ENCODE results near the gene TSPEAR.
"Not testable (repeated sequence)": the region's sequence is repeated elsewhere in the genome, so short reads cannot be mapped to it uniquely, and the experiment has no call there.

TSPEAR gene

DNA sequence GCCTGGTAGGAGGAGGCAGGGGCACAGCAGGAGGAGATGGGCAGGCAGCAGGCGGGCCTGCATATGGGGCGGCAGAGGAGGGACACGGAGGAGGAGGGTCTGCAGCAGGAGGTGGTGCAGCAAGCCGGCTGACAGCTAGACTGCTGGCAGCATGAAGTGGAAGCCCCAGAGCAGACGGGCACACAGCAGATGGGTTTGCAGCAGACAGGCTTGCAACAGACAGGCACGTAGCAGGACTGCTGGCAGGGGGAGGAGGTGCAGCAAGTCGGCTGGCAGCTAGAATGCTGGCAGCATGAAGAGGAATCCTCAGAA, 131.6 kb downstream of the TSPEAR start:
- no peak for DNase-seq

- DNase-seq, result no peak
These were observed 132.1 kb downstream of the TSPEAR start for GRCh38 chr21:44579056-44579832.

- DNase-seq, result no peak
These were observed 132.9 kb downstream of the TSPEAR start for GRCh38 chr21:44578371-44579055.

GRCh38 chr21:44576025-44576420, 135.3 kb downstream of the TSPEAR start:
- no peak for DNase-seq

DNA sequence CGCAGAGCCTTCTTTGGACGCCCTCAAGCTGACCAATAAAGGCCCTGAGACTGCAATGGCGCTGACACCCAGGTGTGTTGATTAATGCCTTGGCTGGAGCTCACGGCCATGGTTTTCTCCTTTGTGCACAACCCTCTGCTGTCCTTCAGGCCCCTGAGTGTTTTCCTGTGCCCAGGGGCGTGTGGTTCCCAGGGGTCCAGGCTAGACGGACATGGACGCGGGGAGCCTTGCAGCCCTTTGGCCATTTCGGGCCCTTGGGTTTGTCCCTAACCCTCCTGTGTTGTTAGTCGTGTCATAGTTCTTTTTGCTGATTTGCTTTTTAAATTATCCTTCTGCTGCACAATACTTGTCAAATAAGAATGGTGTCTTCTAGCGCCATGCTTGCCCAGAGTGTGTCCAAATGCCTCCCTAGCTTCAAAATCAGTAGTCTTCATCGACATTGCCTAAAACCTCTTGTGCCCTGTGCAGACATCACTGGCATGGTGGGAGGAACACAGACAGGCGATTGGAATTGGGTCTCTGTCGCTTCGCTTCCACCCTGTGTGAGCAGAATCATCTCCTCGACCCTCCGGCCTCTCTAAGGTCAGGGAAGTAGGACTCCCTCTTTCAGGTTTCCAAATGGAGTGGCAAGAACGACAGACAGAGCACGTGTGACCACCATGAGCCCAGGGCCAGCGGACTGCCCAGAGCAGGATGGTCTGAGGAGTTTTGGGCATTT, 135.9 kb downstream of the TSPEAR start:
- no peak for DNase-seq

DNA sequence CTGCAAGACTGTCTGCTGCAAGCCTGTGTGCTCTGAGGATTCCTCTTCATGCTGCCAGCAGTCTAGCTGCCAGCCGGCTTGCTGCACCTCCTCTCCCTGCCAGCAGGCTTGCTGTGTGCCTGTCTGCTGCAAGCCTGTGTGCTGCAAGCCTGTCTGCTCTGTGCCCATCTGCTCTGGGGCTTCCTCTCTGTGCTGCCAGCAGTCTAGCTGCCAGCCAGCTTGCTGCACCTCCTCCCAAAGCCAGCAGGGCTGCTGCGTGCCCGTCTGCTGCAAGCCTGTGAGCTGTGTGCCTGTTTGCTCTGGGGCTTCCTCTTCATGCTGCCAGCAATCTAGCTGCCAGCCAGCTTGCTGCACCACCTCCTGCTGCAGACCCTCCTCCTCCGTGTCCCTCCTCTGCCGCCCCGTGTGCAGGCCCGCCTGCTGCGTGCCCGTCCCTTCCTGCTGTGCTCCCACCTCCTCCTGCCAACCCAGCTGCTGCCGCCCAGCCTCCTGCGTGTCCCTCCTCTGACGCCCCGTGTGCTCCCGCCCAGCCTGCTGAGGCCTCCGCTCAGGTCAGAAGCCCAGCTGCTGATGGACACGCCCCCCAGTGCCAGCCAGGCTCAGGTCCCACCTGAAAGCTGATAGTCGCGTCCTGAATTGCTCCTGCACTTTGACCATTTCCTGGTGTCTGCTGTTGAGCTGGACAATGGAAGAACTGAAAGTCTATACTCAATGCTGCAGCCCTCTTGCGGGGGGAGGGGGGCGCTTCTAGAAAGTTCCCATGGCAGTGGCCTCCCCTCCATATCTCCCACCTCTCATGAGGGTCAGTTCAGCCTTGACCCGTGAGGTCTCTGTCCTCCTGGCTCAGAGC, 136.7 kb downstream of the TSPEAR start:
- DNase-seq, result no peak

DNA sequence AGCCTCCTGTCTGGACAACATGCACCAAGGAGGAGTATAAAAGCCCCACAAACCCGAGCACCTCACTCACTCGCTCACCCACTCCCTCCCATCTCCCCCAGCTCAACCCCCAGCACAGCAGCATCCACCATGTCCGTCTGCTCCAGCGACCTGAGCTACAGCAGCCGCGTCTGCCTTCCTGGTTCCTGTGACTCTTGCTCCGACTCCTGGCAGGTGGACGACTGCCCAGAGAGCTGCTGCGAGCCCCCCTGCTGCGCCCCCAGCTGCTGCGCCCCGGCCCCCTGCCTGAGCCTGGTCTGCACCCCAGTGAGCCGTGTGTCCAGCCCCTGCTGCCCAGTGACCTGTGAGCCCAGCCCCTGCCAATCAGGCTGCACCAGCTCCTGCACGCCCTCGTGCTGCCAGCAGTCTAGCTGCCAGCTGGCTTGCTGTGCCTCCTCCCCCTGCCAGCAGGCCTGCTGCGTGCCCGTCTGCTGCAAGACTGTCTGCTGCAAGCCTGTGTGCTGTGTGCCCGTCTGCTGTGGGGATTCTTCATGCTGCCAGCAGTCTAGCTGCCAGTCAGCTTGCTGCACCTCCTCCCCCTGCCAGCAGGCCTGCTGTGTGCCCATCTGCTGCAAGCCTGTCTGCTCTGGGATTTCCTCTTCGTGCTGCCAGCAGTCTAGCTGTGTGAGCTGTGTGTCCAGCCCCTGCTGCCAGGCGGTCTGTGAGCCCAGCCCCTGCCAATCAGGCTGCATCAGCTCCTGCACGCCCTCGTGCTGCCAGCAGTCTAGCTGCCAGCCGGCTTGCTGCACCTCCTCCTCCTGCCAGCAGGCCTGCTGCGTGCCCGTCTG, 137.5 kb downstream of the TSPEAR start, which contains the start of gene KRTAP10-4:
KRTAP10-4 (plus strand) TSS at position 100 of the 827 bp plus-strand sequence; CDS start at position 130, 30 bp downstream.
- not testable (repeated sequence) for DNase-seq

DNA sequence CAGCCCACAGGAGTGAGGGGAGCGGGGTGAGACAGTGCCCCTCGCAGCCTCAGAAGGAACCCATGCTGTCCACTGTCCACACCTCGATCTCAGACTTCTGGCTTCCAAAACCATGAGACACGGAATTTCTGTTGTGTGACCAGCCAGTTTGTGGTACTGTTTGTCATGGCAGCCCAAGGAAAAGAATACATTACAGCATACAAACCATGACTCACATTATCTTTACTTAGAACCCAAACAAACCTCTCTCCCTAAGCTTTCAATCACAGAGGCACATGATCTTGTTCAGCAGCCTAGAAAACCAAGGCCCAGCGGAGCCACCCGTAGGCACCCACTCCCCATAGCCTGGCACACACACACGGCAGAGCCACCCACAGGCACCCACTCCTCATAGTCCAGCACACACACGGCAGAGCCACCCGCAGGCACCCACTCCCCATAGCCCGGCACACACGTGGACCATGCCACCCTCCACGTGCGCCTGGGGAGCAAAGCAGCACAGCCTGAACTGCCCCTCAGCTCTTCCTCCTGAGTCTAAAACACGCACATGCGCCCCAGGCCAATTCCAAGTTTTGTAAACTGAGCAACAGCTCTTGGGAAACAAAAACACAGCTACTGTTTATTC, 138.3 kb downstream of the TSPEAR start:
- DNase-seq, result no peak

DNA sequence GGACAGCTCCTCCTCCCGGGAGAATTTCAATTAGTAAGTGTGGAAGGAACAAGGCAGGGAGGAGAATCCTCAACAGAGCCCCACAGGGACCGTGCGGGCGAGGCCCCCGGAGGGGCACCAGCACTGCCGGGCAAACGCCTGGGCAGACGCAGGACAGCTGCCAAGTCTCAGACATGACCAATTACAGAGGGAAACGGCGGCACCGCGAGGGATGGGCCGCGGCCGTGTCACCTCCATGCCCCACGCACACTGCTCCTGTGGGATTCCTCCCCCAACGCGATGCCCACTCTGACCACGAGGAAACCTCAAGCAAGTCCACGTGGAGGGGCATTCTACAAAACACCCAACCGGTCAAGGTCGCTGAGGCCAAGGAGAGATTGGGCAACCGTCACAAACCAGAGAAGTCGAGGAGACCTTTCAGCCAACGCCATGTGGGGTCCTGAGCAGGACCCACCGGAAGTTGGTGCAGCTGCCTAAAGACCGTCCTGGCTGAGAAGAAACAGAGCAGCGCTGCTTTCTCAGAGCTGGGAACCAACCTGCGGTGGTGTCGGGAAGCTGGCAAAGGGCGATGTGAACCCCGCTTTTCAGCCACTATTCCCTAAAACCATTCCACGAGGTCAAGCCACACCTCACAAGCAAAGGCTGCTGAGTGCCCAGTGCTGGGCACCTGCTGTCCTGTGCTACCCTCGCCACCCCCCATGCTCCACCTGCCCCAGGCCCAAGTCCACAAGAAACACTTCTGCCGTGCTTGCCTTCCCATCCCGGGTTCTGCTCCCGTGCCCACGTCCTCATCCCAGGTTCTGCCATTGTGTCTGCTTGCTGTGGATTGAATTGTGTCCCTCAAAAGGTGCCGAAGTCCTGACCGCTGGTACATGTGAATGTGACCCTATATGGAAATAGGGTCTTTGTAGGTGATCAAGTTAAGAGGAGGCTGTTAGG, 139.3 kb downstream of the TSPEAR start:
- DNase-seq, result no peak

DNA sequence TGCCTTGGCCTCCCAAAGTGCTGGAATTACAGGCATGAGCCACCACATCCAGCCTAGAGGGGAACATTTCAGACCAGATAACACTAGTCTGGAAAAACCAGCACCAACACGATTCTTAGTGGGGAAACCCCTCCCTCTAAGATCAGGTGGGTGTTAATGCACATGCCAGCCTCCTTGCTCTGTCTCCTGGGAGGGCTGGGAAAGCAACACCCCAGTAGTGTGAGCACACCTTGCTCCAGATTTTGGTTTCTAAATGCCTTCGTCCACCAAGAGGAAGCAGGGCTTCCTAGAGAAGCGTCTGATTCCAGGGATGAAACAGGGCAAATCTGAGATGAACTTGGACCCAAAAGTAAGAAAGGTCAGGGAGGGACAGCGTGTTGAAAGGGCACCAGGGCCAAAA, 140.1 kb downstream of the TSPEAR start:
- no peak for DNase-seq

GRCh38 chr21:44569861-44570517, 141.4 kb downstream of the TSPEAR start:
- DNase-seq, result no peak

DNA sequence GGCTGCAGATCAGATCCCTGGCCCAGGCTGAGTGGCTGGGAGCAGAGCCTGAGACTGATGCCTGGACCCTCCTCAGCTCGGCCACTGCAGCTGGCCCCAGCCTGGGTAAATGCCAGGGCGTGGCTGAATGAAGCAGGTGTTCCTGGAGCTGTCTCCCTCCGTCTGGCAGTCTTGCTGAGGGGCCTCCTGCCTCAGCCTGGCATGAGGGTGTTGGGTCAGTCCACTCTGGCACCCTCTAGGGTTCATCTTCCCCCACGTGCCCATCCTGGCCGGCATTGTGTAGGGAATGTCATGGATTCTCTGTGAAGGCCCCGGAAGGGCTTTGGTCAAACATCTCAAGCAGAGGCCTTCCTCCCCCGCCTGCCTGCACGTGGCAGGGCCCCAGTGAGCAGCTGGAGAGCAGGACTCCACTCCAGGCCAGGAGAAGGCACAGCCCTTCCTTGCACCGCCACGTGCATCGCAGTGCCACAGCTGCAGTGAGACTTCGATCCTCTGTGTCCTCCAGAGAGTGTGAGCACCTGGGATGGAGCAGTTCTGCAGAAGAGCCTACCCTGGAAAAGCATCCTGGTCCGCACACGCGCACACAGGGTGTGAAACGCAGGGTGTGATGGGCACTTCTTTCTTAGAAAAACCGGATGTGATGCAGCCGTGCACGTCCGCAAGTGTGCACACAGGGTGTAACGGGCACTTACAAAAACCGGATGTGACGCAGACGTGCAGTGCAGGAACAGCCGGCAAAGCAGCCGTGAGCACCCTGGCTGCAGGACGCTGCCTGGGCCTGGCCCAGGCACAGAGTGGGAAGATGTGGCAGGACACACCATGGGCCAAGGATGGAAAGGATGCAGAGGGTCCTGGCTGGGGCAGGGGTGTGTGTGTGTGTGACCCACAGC, 142.5 kb downstream of the TSPEAR start:
- DNase-seq, result no peak

- no peak for DNase-seq
These were observed 143.1 kb downstream of the TSPEAR start for GRCh38 chr21:44568261-44568660.

DNA sequence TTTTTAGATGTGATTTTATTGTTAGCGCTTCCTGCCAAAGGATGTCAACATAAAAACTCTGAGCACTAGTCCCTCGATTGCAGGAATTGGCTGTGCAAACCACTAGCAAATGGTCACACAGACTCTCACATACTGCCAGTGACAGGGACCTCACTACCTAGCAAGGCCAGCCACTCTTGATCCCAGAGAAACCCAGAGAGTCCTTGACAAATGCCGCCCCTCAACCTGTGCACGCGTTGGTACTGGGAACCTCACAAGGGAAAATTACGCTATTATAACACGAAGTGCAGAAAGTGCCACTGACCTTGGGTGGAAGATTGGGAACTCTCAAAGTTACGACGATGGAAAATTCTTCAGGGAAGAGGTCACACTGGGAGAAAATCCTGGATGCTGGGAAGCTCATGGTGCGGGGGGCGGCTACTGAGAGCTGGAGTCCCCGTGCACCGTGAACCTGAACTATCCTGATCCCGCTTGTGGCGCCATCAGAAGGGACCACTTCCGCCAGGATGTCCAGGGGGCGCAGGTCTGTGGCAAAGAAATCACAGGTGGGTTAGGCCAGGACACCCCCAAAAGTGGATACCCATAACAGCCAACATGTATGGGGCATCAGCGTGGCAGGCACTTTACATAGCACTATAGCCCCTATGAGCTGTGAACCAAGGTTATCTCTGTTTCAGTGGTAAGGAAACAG, 143.7 kb downstream of the TSPEAR start:
- DNase-seq, result no peak

- no peak for DNase-seq
These were observed 145.0 kb downstream of the TSPEAR start for GRCh38 chr21:44566403-44566802.

DNA sequence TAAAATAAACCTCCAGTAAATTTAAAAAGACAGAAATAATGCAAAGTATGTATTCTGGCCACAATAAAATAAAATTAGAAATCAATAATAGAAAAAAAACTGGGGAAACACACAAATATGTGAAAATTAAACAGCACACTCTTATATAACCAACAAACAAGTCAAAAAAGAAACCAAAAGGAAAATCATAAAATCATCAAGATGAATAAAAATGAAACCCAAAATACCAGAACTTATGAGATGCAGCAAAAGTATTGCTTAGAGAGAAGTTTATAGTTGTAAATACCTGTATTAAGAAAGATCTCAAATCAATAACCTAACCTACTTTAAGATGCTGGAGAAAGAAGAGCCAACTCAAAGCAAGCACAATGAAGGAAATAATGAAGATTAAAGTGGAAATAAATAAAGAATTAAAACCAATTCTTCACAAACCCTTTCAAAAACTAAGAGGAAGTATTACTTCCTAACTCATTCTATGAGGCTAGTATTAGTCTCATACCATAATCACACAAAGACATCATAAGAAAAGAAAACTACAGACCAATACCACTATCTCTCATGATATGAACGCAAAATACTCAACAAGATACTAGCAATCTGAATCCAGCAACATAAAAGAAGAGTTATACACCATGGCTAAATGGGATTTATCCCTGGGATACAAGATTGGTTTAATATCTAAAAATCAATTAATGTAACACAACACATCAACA, 146.3 kb downstream of the TSPEAR start:
- DNase-seq, result no peak

GRCh38 chr21:44564099-44564498, 147.3 kb downstream of the TSPEAR start:
- no peak for DNase-seq
